ENCODE measurements around the gene SCYL1. TPM values are rescaled to one million over a fixed set of nuclear protein-coding genes. Genes with fewer than 3 reads are reported as not detected.
A peak's percentile ranks its signal among the peaks of the same experiment; 100 is the strongest.
"Not testable (repeated sequence)": the region's sequence is repeated elsewhere in the genome, so short reads cannot be mapped to it uniquely, and the experiment has no call there.

The SCYL1 gene
- total and polyA plus RNA-seq, 2 of the 4 experiments (the other 2 are of a cell fraction), result 96.4 to 150 TPM

DNA sequence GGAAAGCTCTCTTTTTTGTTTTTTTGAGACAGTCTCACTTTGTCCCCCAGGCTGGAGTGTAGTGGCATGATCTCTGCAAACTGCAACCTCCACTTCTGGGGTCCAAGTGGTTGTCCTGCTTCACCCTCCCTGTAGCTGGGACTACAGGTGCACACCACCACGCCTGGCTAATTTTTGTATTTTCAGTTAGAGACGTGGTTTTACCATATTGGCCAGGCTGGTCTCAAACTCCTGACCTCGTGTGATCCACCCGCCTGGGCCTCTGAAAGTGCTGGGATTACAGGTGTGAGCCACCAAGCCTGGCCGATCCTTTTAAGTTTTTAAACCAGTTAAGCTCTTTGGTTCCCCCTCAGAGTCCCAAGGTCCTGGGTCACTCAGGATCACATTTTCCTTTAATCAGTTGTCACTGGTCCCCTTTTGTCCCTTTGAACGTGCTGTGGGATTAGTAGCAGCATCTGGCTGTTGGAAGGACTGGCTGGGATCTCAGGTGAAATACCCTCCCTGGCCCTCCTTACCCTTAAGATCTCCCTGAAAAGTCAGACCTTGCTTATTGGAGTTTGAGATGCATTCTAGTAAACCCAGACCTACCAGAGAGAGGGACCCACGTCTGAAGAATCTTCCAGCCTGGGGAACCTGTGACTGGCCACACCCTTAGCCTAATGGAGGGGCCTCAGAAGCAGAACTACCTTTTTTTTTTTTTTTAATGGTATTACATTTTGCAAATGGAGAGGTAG is 17.9 kb upstream of the SCYL1 start:
- peak overlapping the region; percentile 72 for H3K4me3 ChIP-seq (ENCODE audit: insufficient read depth, low read depth, low read length)
- WGBS, 2 experiments (ENCODE audit: extremely low coverage in 2 of 2, insufficient read length in 1 of 2), result 23% methylated on average over 3 of the region's 7 CpGs; no CpG with 5 or more reads in 1 of the 2 experiments
- no peak overlapping the region for H2BK120ac ChIP-seq (ENCODE audit: low read depth, low read length)
- H3K23ac ChIP-seq (ENCODE audit: low read depth, low read length), result peak overlapping the region; percentile 20
- intact Hi-C loops (cut with micrococcal nuclease), result loop anchor here (5.0 kb wide), 1 partner anchor 35 kb away; no protein-coding TSS in a partner anchor
- no peak; the same call in 1 of the 2 replicates for ATAC-seq (ENCODE audit: low read depth)
- H3K9me1 ChIP-seq (ENCODE audit: insufficient read depth, low read length), result no peaks in the 10 kb centered on the region
- peak; percentile 30; the same call in 1 of the 2 replicates for TF ChIP-seq NFE2L2 (IDR thresholded peaks at IDR 0.05; ENCODE audit: low read depth, low read length)
- TF ChIP-seq BHLHE40 (IDR thresholded peaks at IDR 0.05; ENCODE audit: low read depth, low read length), result peak; percentile 89
- TF ChIP-seq SMC3 (IDR thresholded peaks at IDR 0.05; ENCODE audit: low read depth, low read length), result no peak; the same call in 1 of the 2 replicates
- no peak for TF ChIP-seq RAD21 (IDR thresholded peaks at IDR 0.05; ENCODE audit: low read length)
- H4K20me1 ChIP-seq (ENCODE audit: insufficient read depth, low read length), result peaks cover 62% of the 10 kb centered on the region
- no peak overlapping the region for H2BK20ac ChIP-seq (ENCODE audit: low read depth, low read length)
- dilution Hi-C loops (cut with HindIII; ENCODE audit: low sequenced_read_pairs, unreplicated experiment), result no loop called here
- CTCF ChIA-PET, result interaction anchor here (0.6 to 2.1 kb wide), 4 partner anchors 27 to 90 kb away, joined by 3 to 8 read pairs (median 3); no protein-coding TSS in a partner anchor
- no TSS peak for BruUV-seq (replicated peaks)
- peak overlapping the region; percentile 16 for H3K27ac ChIP-seq (ENCODE audit: insufficient read depth, low read length)
- H2BK5ac ChIP-seq (ENCODE audit: low read depth, low read length, poor library complexity, severe bottlenecking), result peak overlapping the region; percentile 8
- 0 out of 2 replicates have a peak overlapping the region, but pooled peaks have one; percentile 1 for H3K4ac ChIP-seq (ENCODE audit: low read depth, low read length)
- H4K91ac ChIP-seq (ENCODE audit: insufficient read depth, low read depth, low read length), result no peak overlapping the region
- DNase-seq, result peak; percentile 95
- H4K5ac ChIP-seq (ENCODE audit: low read depth, low read length), result no peak overlapping the region
- no peak overlapping the region for H2AK5ac ChIP-seq (ENCODE audit: low read depth, low read length)
- no peak overlapping the region for H2BK15ac ChIP-seq (ENCODE audit: low read depth, low read length)
- H3K79me1 ChIP-seq (ENCODE audit: low read depth in 1 of 2, low read length in 2 of 2), result peaks cover 0 to 29% of the 10 kb centered on the region in 2 experiments; a peak in 2 of 4 replicates
- no peaks in the 10 kb centered on the region for H3K4me1 ChIP-seq (ENCODE audit: control insufficient read depth, insufficient read depth, low read length)
- H3K18ac ChIP-seq (ENCODE audit: low read depth, low read length), result no peak overlapping the region
- H3K9me3 ChIP-seq (ENCODE audit: control insufficient read depth, insufficient read depth, low read length), result no peaks in the 10 kb centered on the region
- no peak overlapping the region; a peak in 1 of 4 replicates for H4K8ac ChIP-seq (ENCODE audit: low read depth in 2 of 2, low read length in 2 of 2)
- peak overlapping the region; percentile 74 for H3K4me2 ChIP-seq (ENCODE audit: low read depth, low read length)
- H3K14ac ChIP-seq (replicated peaks; ENCODE audit: low read depth, low read length), result peak overlapping the region; percentile 61; the same call in 1 of the 2 replicates
- H2AK9ac ChIP-seq (replicated peaks; ENCODE audit: low read depth, low read length, poor library complexity), result peak overlapping the region; percentile 57
- peak overlapping the region; percentile 82; the same call in 1 of the 2 replicates for H3K56ac ChIP-seq (ENCODE audit: extremely low read depth, insufficient read depth, low read length)
- H3K36me3 ChIP-seq (ENCODE audit: control insufficient read depth, insufficient read depth, low read length), result peaks cover 40% of the 10 kb centered on the region
- H3K9ac ChIP-seq (ENCODE audit: low read depth, low read length), result peak overlapping the region; percentile 25
- in situ Hi-C loops (cut with MboI; ENCODE audit: low sequenced_read_pairs), result loop anchor here (5.0 kb wide), 1 partner anchor 35 kb away; no protein-coding TSS in a partner anchor
- H2AFZ ChIP-seq (replicated peaks; ENCODE audit: low read length, poor library complexity), result no peak overlapping the region
- POLR2A ChIA-PET (ENCODE audit: unreplicated experiment), result interaction anchor here (0.5 to 14.2 kb wide), 13 partner anchors 8 to 146 kb away, joined by 3 to 494 read pairs (median 6); partner anchors contain the start of genes MALAT1, NEAT1 and SCYL1
- H3K27me3 ChIP-seq (ENCODE audit: control insufficient read depth, insufficient read depth, low read length), result no peaks in the 10 kb centered on the region

DNA sequence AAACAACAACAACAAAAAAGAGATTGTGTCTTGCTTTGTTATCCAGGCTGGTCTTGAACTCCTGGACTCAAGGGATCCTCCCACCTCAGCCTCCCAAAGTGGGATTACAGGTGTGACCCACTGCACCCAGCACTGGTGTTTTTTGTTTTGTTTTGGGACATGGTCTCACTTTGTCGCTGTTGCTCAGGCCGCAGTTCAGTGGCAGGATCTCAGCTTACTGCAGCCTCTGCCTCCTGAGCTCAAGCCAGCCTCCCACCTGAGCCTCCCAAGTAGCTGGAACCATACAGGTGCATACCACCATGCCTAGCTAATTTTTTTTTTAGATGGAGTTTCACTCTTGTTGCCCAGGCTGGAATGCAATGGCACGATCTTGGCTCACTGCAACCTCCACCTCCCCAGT is 12.6 kb upstream of the SCYL1 start:
- H2AK5ac ChIP-seq (ENCODE audit: low read depth, low read length); H4K20me1 ChIP-seq (ENCODE audit: insufficient read depth, low read length); H3K4me3 ChIP-seq (ENCODE audit: insufficient read depth, low read depth, low read length); ATAC-seq (ENCODE audit: low read depth); H3K56ac ChIP-seq (ENCODE audit: extremely low read depth, insufficient read depth, low read length); H2AFZ ChIP-seq (replicated peaks; ENCODE audit: low read length, poor library complexity); H3K9me3 ChIP-seq (ENCODE audit: control insufficient read depth, insufficient read depth, low read length); POLR2A ChIA-PET (ENCODE audit: unreplicated experiment); H3K4me1 ChIP-seq (ENCODE audit: control insufficient read depth, insufficient read depth, low read length); H3K4ac ChIP-seq (ENCODE audit: low read depth, low read length); H3K9ac ChIP-seq (ENCODE audit: low read depth, low read length); H2BK15ac ChIP-seq (ENCODE audit: low read depth, low read length); H3K27me3 ChIP-seq (ENCODE audit: control insufficient read depth, insufficient read depth, low read length); H3K36me3 ChIP-seq (ENCODE audit: control insufficient read depth, insufficient read depth, low read length); DNase-seq; H4K8ac ChIP-seq (ENCODE audit: low read depth in 2 of 2, low read length in 2 of 2); H4K91ac ChIP-seq (ENCODE audit: insufficient read depth, low read depth, low read length); H3K27ac ChIP-seq (ENCODE audit: insufficient read depth, low read length); H2BK5ac ChIP-seq (ENCODE audit: low read depth, low read length, poor library complexity, severe bottlenecking); H3K79me1 ChIP-seq (ENCODE audit: low read depth in 1 of 2, low read length in 2 of 2); H3K14ac ChIP-seq (replicated peaks; ENCODE audit: low read depth, low read length); H3K18ac ChIP-seq (ENCODE audit: low read depth, low read length); H3K23ac ChIP-seq (ENCODE audit: low read depth, low read length); H2AK9ac ChIP-seq (replicated peaks; ENCODE audit: low read depth, low read length, poor library complexity); BruUV-seq (replicated peaks); H4K5ac ChIP-seq (ENCODE audit: low read depth, low read length); dilution Hi-C loops (cut with HindIII; ENCODE audit: low sequenced_read_pairs, unreplicated experiment); H2BK120ac ChIP-seq (ENCODE audit: low read depth, low read length); H2BK20ac ChIP-seq (ENCODE audit: low read depth, low read length); H3K4me2 ChIP-seq (ENCODE audit: low read depth, low read length); H3K9me1 ChIP-seq (ENCODE audit: insufficient read depth, low read length): not testable (repeated sequence)
- in situ Hi-C loops (cut with MboI; ENCODE audit: low sequenced_read_pairs), result loop anchor here (5.0 kb wide), 2 partner anchors 100 to 145 kb away; no protein-coding TSS in a partner anchor
- 93% methylated on average over 2 of the region's 3 CpGs; no CpG with 5 or more reads in 1 of the 2 experiments for WGBS, 2 experiments (ENCODE audit: extremely low coverage in 2 of 2, insufficient read length in 1 of 2)
- CTCF ChIA-PET, result interaction anchor here (0.7 kb wide), 2 partner anchors 40 to 114 kb away, joined by 3 to 4 read pairs; no protein-coding TSS in a partner anchor
- intact Hi-C loops (cut with micrococcal nuclease), result loop anchor here (5.0 kb wide), 1 partner anchor 80 kb away; no protein-coding TSS in a partner anchor

Data from IMR-90 (cell line).